Stimulated activated naive CD8-positive, alpha-beta T cell treated with anti-CD3 and anti-CD28 coated beads, Interleukin-15, Interleukin-2, amounts not matched to agents 100 ng/mL and 50 ng/mL, for 24 hours (primary cell): ENCODE data around the gene FGFR2.

Experiments
- H3K27ac Mint-ChIP-seq: one replicate; pipeline ENCODE4 v1.8.0; 2021; ENCODE audit warnings: mild to moderate bottlenecking, mixed read lengths
- H3K27me3 Mint-ChIP-seq: one replicate; pipeline ENCODE4 v1.8.0; 2021; ENCODE audit warnings: mixed read lengths
- H3K36me3 Mint-ChIP-seq: one replicate; pipeline ENCODE4 v1.8.0; 2021; ENCODE audit warnings: low read depth, mixed read lengths
- H3K4me1 Mint-ChIP-seq: one replicate; pipeline ENCODE4 v1.8.0; 2021; ENCODE audit warnings: low read depth, mixed read lengths
- H3K4me3 Mint-ChIP-seq: one replicate; pipeline ENCODE4 v1.8.0; 2021; ENCODE audit warnings: mild to moderate bottlenecking, mixed read lengths
- H3K9me3 Mint-ChIP-seq: one replicate; pipeline ENCODE4 v1.8.0; 2021; ENCODE audit warnings: mixed read lengths

FGFR2 gene

DNA sequence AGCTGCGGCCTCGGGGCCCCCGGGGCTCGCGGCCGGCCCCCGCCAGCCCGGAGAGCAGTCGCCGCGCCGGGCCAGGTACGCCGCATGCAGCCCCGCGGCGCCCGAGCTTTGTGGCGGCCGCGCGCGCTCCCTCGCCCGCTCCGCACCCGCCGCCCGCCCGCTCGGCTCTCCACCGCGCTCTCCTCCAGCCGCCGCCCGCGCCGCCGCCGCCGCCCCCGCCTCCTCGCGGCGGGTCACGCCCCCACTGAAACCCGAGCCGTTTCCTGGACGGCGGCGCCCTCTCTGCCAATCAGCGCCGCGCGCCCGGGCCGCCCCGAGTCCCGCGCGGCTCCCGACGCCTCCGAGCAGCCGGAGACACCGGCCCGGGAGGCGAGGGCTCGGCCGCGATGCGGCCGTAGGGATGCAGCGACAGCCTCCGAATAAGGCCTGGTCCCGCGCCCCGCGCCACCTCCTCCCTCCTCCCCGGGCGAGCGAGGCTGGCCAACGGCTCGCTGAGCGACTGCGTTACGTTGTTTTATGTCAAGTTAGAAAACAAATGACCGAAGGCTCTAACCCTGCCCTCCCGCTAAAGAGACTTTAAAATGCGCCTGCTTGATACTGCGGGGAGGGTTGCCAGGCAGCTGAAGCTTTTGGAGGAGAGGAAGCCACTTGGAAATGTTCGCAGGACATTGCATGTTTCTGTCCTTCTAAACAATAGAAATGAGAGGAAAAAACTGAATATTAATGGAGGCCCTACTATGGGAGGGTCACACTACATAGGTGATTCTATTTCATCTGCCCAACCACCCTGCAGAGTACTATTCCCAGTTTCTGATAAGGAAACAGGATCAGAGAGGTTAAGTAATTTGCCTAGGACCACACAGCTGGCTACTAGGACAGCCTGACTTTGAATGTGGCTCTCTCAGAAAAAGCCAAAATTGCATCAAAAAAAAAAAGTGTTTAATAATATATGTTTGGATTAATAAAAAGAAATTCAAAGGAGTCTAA, at the start of gene FGFR2:
FGFR2 (minus strand) TSS at position 182 of the 987 bp plus-strand sequence. CDS start 4,627 bp downstream, outside the sequence.
- Mint-ChIP-seq H3K4me3 (no peak within 1 kb of the TSS), H3K4me1 (peaks cover 5% of the 10 kb centered on the region), H3K27me3 (peaks cover 64% of the 10 kb centered on the region), H3K27ac (no peak within 1 kb of the TSS), H3K9me3 (no peaks in the 10 kb centered on the region), H3K36me3 (no peaks in the 10 kb centered on the region)

DNA sequence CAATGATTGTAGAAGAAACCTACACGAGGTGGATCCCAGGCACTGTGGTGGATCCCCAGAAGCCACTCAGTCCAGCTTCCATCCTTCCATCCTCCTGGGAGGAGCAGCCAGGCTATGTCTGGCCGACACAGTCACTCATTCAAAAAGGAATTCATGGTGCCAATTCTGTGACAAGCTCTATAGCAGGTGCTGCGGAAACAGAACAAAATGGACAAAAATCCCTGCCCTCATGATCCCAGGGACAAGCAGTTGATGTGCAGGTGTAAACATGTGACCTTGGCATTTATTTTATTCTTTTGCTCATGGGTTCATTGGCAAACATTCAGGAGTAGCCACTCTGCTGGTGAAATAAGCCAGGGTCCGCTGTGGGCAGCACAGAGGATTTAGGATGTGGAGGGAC, 49.2 kb upstream of the FGFR2 start:
- Mint-ChIP-seq H3K9me3 (no peaks in the 10 kb centered on the region), H3K27ac (no peak overlapping the region), H3K36me3 (no peaks in the 10 kb centered on the region), H3K4me1 (no peaks in the 10 kb centered on the region), H3K4me3 (no peak overlapping the region), H3K27me3 (no peaks in the 10 kb centered on the region)

DNA sequence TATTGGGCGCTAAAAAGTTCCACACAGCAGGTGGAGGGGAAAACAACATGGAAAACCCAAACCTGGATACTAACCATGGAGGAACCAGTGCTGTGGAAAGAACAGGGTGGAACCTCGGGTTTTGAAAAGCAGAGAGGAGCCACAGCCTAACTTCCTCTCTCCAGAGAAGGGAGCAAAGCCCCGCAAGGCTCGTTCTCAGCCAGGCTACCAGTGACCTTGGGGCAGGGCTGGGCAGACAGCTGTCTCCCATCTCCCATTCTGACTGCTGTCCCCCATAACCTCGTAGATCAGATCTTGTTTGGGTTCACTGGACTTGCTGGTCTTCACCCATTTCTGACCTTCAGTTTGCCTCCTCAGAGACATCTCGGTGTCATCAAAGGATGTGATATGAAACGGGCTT, 47.5 kb upstream of the FGFR2 start:
- Mint-ChIP-seq H3K4me3 (no peak overlapping the region), H3K27me3 (no peaks in the 10 kb centered on the region)

DNA sequence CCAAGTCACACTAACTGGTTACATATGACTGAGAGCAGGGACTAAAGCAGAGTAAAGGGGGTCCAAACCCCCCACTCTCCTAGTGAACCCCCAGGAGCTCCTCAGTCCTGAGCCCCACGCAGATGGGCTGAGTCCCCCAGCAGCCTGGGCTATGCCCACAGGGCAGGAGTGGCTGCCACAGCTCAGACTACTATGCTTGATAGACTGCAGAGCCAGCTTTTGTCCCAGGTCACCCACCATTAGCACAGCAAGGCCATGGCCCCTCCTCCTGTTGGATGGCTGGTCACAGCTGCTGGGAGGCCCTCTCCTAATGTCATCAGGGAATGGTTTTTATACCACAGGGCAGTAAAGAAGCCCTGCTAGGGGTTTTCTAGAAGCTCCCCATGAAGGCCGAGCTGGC, 46.3 kb upstream of the FGFR2 start:
- no peak overlapping the region for H3K4me3 Mint-ChIP-seq
- H3K9me3 Mint-ChIP-seq = no peaks in the 10 kb centered on the region
- H3K36me3 Mint-ChIP-seq = no peaks in the 10 kb centered on the region
- H3K27me3 Mint-ChIP-seq = no peaks in the 10 kb centered on the region
- H3K27ac Mint-ChIP-seq = no peak overlapping the region
- no peaks in the 10 kb centered on the region for H3K4me1 Mint-ChIP-seq

More for the DNA sequence above, 47.5 kb upstream of the FGFR2 start:
- Mint-ChIP-seq H3K36me3 (no peaks in the 10 kb centered on the region), H3K27ac (no peak overlapping the region), H3K4me1 (no peaks in the 10 kb centered on the region), H3K9me3 (no peaks in the 10 kb centered on the region)

DNA sequence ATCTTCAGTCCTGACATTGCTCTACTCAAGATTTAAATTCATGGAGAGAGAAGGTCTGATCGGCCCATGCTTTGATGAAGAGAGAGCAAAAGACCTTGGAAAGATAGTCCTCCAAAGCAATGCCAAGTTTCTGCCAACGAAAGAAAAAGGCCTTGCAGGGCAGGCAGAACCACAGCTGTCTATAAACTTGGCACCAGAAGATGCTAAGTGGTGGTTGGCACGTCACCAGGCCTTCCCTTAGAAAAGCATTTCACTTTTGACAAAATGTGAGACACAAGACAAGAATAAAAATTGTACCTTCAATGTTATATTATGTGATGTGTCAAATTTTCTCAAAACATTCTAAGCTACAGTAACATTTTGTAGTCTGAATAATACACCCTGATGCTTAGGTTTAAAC, 42.0 kb upstream of the FGFR2 start:
- H3K27me3 Mint-ChIP-seq = no peaks in the 10 kb centered on the region
- no peaks in the 10 kb centered on the region for H3K4me1 Mint-ChIP-seq
- H3K9me3 Mint-ChIP-seq = peaks cover 7% of the 10 kb centered on the region
- H3K4me3 Mint-ChIP-seq = no peak overlapping the region
- H3K27ac Mint-ChIP-seq = no peak overlapping the region
- no peaks in the 10 kb centered on the region for H3K36me3 Mint-ChIP-seq

DNA sequence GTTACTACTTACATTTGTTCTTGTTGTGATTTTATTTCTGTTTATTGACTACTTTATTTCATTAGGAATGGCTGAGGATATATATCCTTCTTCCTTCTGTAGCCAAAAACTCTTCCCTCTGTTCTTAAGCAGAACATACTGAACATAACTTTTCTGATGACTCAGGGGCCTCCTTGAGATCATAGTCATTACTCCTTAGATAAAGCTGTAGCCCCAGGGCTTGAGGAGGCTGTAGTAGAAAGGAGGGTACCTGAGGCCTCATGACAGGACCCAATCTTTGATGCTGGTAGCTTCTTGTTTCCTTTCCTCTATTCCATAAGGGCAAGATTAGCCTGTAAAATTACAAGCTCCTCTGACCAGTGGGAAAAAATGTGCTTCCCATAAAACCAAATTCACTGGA, 41.2 kb upstream of the FGFR2 start:
- Mint-ChIP-seq H3K4me3 (no peak overlapping the region), H3K27ac (no peak overlapping the region), H3K27me3 (no peaks in the 10 kb centered on the region), H3K9me3 (peaks cover 7% of the 10 kb centered on the region), H3K4me1 (no peaks in the 10 kb centered on the region), H3K36me3 (no peaks in the 10 kb centered on the region)

DNA sequence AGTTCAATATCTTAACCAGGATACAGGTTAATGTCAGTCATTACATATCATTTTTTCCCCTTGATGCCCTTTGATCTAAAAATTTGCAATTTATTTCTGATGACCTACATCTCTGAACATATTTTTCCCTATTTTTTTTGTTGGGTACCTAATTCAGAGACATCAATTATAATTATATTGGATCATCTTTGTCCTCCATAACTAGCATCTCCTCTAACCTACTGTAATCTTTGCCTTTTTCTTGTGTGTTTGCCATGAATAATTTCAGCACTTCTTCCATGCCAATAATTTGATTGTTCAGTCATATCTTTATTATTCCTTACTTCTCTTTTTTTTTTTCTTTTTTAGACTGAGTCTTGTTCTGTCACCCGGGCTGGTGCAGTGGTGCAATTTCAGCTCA, 39.2 kb upstream of the FGFR2 start:
- Mint-ChIP-seq H3K27me3 (no peaks in the 10 kb centered on the region), H3K36me3 (no peaks in the 10 kb centered on the region), H3K4me1 (no peaks in the 10 kb centered on the region), H3K4me3 (no peak overlapping the region), H3K27ac (no peak overlapping the region), H3K9me3 (peaks cover 7% of the 10 kb centered on the region)

DNA sequence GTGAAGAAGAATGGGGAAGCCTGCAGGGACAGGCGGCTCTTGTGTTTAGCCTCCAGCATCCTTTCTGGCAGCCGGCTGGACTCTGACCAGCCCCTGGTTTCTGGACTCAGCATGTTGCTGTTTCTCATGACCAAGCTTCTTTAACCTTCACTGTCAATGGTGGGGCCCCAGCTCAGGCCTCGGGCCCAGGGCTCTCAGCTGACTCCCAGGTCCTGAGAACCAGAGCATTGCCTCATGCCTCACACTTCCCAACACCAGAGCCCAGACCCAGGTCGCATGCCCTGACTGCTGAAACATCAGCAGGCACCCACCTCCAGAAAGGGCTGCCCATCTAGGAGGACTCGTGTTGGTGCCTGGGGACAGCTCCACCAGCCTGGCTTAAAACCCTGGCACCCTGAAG, 34.8 kb upstream of the FGFR2 start:
- no peaks in the 10 kb centered on the region for H3K27me3 Mint-ChIP-seq

DNA sequence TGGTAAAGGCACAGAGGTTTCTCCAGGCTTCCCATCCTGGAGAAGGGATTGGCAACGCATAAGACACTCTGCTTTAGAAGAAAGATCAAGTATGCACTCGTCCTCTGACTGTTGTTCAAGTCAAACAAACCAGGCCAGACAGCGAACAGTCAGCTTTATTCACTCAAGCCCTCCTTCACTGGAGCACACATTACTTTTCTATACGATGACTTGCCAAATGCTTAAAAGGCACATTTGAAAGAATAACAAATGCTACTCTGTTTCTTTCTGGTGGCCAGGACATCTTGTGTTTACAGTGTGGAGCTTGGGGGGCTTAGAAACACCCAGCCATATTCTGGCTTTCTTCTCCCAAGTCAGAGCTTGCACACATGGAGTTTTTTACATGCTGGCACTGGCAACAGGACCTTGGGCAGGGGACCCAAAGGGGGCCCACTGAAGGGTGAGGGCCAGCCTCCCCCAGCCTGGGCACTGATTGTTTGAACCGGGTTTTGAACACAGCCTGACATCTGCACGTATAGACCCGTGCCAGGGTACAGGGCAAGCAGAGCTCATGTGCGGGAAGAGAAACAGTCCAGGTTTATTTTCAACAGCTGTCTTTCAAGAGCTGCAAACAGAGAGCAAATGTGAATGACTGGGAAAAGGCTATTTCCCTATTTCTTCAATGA, 33.3 kb upstream of the FGFR2 start:
- no peak overlapping the region for H3K27ac Mint-ChIP-seq
- no peaks in the 10 kb centered on the region for H3K4me1 Mint-ChIP-seq
- no peak overlapping the region for H3K4me3 Mint-ChIP-seq
- H3K9me3 Mint-ChIP-seq = no peaks in the 10 kb centered on the region
- no peaks in the 10 kb centered on the region for H3K27me3 Mint-ChIP-seq
- no peaks in the 10 kb centered on the region for H3K36me3 Mint-ChIP-seq

More for the DNA sequence above, 34.8 kb upstream of the FGFR2 start:
- Mint-ChIP-seq H3K27ac (no peak overlapping the region), H3K36me3 (no peaks in the 10 kb centered on the region), H3K4me3 (no peak overlapping the region), H3K4me1 (no peaks in the 10 kb centered on the region), H3K9me3 (peaks cover 7% of the 10 kb centered on the region)

DNA sequence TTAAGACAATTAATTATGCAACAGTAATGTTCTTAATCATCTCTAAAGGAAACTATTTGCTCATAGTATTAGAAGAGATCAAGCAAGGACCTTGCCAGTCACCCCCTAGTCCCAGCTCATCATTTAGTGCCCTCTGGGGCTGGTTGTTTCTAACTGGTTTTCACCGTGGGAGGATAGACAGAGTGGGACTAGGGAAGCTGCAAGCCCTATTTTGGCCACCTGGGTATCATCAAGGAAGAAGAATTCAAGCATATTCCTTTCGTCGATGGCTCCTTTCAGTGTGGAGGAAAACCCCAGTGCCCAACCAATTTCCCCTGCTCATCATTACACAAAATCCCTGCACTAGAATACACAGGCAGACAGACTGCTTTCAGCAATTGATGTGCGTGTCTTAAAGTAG, 30.6 kb upstream of the FGFR2 start:
- Mint-ChIP-seq H3K9me3 (no peaks in the 10 kb centered on the region), H3K27me3 (no peaks in the 10 kb centered on the region), H3K27ac (no peak overlapping the region), H3K4me1 (no peaks in the 10 kb centered on the region), H3K4me3 (no peak overlapping the region), H3K36me3 (no peaks in the 10 kb centered on the region)

DNA sequence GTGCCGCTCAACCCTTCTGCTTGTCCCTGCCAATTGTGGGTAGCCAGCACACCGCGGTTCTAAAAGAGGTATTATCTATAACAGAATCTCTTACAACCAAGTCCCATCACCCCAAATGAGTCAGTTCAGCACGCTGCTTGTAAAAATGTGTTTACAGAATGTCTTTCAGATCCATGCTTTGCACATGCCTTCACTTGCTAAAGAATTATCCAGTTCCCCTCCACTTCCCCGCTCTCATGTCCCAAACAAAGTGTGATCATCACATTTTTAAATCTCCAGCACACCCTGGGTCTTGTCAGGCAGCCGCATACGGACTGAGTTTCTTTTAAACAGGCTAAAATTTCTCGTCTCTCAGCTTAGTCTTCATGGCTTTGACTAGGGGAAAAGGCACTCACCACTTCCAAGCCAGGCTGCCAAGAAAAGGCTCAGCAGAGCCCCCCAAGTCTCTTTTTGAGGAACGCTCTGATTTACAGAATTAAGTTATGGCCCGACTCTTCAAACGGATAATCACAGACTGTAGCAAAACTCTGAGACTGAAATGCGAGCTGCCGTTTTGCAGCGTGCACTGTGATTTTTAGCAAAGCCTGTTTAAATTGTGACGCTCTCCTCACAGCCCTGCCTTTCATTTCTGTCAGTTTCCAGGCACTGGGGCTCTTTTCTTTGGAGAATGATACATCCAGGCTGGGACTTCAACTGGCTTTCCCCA, 29.8 kb upstream of the FGFR2 start:
- H3K4me1 Mint-ChIP-seq = no peaks in the 10 kb centered on the region
- H3K27ac Mint-ChIP-seq = no peak overlapping the region
- no peak overlapping the region for H3K4me3 Mint-ChIP-seq
- H3K36me3 Mint-ChIP-seq = no peaks in the 10 kb centered on the region
- no peaks in the 10 kb centered on the region for H3K9me3 Mint-ChIP-seq
- H3K27me3 Mint-ChIP-seq = no peaks in the 10 kb centered on the region

DNA sequence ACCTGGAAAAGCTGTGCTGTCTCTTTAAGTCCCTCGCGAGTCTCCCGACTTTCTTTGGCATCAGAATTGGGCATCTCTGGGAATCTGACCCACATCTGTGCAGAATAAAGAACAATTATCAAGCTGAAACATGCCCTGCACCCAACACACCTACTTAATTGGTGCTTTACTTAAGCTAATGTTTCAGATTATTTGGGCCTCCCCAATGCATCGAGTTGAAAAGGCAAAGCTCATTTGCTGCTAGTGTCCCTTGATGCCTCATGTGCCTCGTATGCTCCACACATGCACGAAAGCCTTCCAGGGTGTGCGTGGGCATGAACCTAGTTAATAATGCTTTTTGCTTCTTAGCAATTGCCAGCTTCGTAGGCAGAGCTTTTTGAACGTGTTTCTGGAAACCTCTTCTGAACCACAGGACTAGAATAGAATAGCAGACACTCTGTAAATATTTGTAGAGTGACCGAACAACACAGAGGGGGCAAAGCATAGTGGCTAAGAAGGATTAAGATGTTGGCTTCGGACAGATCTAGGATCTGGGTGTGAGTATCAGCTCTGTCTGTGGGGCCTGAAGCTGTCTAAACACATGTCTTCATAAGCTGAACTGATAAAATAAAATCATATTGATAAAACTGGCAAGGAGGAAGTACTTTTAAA, 26.7 kb upstream of the FGFR2 start:
- Mint-ChIP-seq H3K9me3 (no peaks in the 10 kb centered on the region), H3K27me3 (no peaks in the 10 kb centered on the region), H3K4me1 (no peaks in the 10 kb centered on the region), H3K36me3 (no peaks in the 10 kb centered on the region), H3K4me3 (no peak overlapping the region), H3K27ac (no peak overlapping the region)

DNA sequence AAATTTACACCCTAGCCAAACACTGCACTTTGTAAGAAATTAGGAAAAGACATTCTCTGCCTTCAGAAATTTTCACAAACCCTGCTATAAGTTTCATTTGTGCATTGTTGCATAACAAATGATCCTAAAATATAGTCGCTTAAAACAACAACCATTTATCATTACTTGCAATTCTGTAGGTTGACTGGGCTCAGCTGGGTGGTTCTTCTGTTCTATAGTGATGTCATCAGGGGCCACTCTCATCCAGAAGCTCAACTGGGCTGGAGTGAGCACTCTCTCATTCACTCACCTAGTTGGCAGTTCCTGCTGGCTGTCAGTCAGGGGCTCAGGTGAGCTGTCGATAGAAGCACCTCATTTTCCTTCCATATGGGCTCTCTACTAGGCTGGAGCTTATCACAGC, 20.7 kb upstream of the FGFR2 start:
- no peak overlapping the region for H3K4me3 Mint-ChIP-seq
- H3K27ac Mint-ChIP-seq = no peak overlapping the region
- H3K36me3 Mint-ChIP-seq = no peaks in the 10 kb centered on the region
- no peaks in the 10 kb centered on the region for H3K27me3 Mint-ChIP-seq
- no peaks in the 10 kb centered on the region for H3K4me1 Mint-ChIP-seq
- peaks cover 4% of the 10 kb centered on the region for H3K9me3 Mint-ChIP-seq

DNA sequence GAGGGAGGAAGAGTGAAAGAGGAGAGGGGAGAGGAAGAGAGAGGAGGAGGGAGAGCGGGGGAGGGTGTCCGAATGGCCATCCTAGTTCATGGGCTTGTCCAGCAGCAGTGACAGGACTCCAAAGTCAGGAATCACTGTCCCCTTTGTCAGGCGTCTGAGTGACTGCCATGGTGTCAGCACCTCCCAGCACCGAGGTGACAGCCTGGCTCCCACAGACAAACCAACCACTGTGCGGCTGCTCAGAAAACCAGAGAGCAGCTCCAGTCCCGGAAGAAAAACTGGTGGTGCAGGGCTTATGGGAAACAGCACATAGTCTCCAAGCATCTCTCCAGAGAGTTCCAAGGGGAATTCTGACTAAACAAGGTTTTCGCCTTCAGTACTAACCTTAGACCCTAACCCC, 18.9 kb upstream of the FGFR2 start:
- Mint-ChIP-seq H3K9me3 (peaks cover 4% of the 10 kb centered on the region), H3K36me3 (no peaks in the 10 kb centered on the region), H3K27ac (no peak overlapping the region), H3K27me3 (no peaks in the 10 kb centered on the region), H3K4me1 (no peaks in the 10 kb centered on the region), H3K4me3 (no peak overlapping the region)
